Globus pallidus (tissue), 1 donor: ENCODE measurements around the gene CCDC40.

Source experiments
- DNase-seq: peaks from one replicate; pipeline ENCODE4 v3.0.0-alpha.2; 2015; ENCODE audit warnings: low spot score

CCDC40 gene

GRCh38 chr17:80114758-80115157 lies 78.3 kb downstream of the CCDC40 start:
- DNase-seq, result no peak

GRCh38 chr17:80115159-80115558 lies 78.7 kb downstream of the CCDC40 start:
- DNase-seq, result no peak

DNA sequence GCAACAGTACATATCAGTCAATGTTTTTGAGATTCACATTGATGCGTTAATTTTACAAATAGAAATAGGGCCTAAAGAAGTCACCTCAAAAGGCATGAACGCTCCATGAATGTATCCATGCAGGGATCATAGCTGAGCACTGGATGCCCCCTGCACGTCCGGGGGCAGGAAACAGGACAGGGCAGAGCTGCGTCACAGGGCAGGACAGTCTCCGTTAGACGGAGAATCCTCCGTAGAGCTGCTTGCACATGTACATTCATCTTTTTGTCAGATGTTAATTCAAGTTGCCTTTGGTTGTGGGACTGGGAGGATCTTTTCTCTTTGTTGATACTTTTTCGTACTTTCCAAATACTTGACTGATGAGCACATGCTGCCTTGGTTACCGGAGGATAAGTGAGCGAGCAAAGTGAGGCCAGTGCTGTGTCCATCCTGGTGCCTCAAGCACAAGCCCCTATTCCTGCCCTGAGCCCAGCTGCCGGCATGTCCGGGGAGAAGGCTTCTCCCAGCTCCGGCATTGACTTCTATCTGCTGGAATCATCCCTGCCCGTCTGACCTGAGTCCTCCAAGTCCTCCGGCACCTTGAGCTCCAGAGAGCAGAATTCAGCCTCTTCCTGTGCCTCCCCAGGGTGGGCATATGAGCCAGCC lies 80.0 kb downstream of the CCDC40 start:
- no peak for DNase-seq

GRCh38 chr17:80116921-80117380 lies 80.5 kb downstream of the CCDC40 start:
- DNase-seq, result no peak

DNA sequence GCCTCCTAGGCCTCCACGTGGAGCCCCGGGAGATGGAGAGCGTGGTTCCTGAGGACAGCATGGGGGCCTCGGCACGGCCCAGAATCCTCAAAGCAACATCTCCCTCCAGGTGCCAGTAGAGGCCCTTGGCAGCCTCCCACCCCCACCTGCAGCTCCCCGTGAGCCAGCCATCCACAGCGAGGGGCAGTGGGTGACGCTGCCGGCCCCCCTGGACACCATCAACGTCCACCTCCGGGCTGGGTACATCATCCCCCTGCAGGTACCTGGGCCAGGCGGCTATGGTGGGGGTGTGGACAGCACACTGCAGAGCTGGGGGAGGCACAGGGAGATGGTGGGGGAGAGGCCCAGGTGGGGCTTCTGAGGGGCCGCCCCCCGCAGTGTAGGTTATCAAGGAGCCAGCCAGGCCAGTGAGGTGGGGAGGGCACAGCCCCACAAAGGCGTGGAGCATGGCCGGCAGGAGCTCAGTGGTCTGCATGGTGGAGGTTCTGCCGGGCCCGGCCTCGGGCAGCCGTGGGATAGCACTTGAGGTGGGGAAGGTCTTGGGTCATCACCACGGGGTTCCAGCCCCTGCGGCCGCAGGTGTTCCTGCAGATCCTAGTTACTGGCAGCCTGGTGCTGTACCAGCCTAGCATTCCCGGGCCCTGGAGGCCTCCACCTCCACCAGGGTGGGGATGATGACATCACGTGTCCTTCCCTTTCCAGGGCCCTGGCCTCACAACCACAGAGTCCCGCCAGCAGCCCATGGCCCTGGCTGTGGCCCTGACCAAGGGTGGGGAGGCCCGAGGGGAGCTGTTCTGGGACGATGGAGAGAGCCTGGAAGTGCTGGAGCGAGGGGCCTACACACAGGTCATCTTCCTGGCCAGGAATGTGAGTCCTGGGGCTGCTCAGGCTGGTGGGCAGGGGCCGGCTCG lies 81.3 kb downstream of the CCDC40 start:
- DNase-seq, result no peak

DNA sequence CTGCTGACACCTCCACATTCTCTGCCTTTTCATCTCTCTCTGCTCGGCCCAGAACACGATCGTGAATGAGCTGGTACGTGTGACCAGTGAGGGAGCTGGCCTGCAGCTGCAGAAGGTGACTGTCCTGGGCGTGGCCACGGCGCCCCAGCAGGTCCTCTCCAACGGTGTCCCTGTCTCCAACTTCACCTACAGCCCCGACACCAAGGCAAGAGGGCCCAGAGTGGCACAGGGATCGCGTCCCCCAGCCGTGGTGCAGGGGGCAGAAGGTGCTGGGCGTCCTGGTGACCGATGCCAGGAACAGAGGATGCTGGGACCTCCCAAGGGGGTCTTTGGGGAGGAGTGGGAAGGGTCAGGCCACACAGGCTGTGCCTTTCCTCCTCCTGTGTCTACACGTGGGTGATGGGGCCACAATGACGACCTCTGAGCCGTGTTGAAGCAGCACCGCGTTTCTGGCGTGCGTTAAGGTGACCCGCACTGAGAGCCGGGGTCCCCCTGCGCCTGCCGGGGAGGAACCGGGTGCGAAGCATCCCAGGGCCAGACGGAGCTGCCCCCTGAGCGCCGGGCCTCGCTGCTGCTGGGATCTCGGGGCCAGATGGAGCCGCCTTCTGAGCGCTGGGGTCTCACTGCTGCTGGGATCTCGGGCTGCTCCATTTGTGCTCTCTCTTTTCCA lies 82.3 kb downstream of the CCDC40 start:
- no peak for DNase-seq

- DNase-seq, result no peak
Measured at GRCh38 chr17:80119271-80119791, 82.9 kb downstream of the CCDC40 start.

DNA sequence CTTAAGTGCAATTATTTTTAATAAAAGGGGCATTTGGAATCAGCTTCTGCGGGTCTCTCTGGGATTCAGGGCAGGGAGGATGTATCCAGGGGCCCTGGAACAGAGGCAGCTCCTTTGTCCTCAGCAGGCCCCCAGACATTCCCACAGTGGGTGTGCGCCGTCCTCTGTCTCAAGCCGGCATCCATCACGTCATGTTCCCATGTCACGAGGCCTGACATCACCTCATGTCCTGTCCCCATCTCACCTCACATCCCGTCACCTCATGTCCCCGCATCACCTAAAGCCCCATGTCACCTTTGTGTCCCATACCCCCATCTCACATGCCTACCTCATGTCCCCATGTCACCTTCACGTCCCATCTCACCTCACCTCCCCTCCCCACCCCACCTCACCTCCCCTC lies 83.4 kb downstream of the CCDC40 start:
- DNase-seq, result no peak

- no peak for DNase-seq
Measured at GRCh38 chr17:80122026-80122575, 85.7 kb downstream of the CCDC40 start.

GRCh38 chr17:80122926-80123505 lies 86.6 kb downstream of the CCDC40 start:
- DNase-seq, result no peak

- DNase-seq, result no peak
Measured at GRCh38 chr17:80123791-80124190, 87.3 kb downstream of the CCDC40 start.

GRCh38 chr17:80124351-80124981 lies 88.0 kb downstream of the CCDC40 start:
- no peak for DNase-seq

DNA sequence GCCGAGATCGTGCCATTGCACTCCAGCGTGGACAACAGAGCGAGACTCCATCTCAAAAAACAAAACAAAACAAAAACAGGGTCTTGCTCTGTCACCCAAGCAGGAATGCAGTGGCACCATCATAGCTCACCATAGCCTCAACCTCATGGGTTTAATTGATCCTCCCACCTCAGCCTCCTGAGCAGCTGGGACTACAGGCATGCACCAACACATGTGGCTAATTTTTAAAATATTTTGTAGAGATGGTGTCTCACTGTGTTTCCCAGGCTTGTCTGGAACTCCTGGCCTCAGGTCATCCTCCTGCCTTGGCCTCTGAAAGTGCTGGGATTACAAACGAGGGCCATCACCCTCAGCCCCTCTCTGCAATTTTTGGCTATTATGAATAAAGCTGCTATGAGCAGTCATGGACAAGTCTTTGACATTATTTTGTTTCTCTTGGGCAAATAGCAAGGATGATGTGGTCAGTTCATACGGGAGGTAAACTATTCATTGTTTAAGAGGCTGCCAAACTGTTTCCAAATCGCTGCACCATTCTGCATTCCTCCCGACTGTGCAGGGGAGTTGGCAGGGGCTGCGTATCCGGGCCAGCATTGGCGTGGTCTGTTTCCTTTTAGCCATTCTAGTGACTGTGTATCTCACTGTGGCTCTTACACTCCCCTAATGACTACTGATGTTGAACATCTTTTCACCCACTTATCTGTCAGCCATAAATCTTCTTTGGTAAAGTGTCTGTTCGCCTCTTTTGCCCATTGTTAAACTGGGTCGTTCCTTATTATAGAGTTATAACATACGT lies 89.4 kb downstream of the CCDC40 start:
- no peak for DNase-seq

GRCh38 chr17:80126449-80126715 lies 89.9 kb downstream of the CCDC40 start:
- DNase-seq, result no peak

GRCh38 chr17:80129006-80129565 lies 92.6 kb downstream of the CCDC40 start:
- DNase-seq, result no peak

GRCh38 chr17:80130992-80131391 lies 94.5 kb downstream of the CCDC40 start:
- DNase-seq, result no peak

GRCh38 chr17:80132906-80133625 lies 96.6 kb downstream of the CCDC40 start:
- DNase-seq, result no peak

- no peak for DNase-seq
Measured at GRCh38 chr17:80133626-80133970, 97.2 kb downstream of the CCDC40 start.

GRCh38 chr17:80137131-80137530 lies 100.7 kb downstream of the CCDC40 start:
- no peak for DNase-seq

- no peak for DNase-seq
Measured at GRCh38 chr17:80138856-80139426, 102.5 kb downstream of the CCDC40 start.
